DOHH2 (cell line): Measurements from ENCODE around the gene SLC16A12.

Experiments
- CTCF ChIP-seq: fragments of 200-600 bp; sonication (generic); IDR thresholded peaks from one replicate; pipeline ENCODE4 v1.5.1; 2014; ENCODE audit warnings: antibody characterized with exemption, mild to moderate bottlenecking, low read depth, low read length; ENCODE audit not compliant: poor library complexity, severe bottlenecking
- EZH2phosphoT487 ChIP-seq: fragments of 200-600 bp; sonication (generic); IDR thresholded peaks from 2 replicates; pipeline ENCODE4 v1.6.1; 2017; ENCODE audit warnings: borderline replicate concordance, mild to moderate bottlenecking, antibody characterized with exemption, low read length, moderate library complexity, mixed read lengths

DNA sequence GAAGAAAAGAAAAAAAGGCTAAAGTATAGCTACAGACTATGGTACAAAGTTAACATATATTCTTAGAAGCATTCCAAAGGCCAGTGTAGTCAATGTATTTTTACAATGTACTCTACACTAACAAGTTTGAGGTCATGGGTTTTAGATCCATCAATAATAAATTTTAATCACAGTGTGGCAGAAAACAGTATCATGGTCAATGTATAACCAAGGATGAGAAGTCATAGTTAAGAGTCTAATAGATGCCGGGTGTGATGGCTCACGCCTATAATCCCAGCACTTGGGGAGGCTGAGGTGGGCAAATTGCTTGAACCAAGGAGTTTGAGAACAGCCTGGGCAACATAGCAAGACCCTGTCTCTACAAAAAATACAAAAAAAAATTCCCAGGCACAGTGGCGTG lies 53.1 kb downstream of the SLC16A12 start:
- TF ChIP-seq CTCF (no peak), EZH2phosphoT487 (no peak)
